Hippocampal formation (tissue), 2 donors: ENCODE results near the gene GSK3B.

Source experiments
- DNase-seq, 2 donors: peaks; one replicate each; lab custom pipeline; 2025; lab: John Stamatoyannopoulos, UW

Gene GSK3B

DNA sequence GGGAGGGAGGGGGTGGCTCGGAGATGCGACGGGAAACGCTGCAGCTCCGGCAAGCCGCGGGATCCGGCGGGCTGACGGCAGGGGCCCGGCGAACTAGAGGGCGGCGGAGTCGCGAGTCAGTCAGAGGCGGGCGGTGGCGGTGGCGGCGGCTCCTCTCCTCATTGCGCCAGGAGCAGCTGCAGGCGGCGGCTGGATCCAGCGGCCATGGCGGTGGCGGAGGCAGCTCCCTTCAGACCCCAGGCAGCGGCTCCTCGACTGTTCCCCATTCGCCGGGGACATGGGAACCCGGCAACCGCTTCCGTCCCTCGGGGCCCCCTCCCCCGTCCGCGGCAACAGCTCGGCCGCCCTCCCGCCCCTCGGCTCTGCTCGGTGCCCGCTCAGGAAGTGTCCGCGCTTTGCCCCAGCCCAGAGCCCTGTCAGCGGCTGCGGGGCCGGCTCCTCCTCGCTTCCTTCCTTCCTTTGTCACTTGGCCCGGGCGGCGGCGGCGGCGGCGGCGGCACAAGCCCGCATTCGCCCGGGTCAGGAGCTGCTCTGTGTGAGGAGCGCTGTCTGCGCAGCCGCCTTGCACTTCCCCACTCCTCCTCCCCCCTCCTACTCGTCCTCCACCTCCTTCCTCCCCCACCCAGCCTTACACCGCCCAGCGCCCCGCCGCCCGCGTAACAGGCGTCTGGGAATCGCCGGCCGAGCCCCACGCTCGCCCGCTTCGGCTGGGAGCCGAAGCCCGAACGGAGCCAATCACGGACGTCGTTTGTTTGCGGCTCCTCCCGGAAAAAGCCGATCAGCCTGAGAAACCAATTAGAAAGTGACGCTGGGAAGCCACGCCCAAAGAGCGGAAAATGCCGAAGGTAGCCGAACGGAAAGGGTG is at the start of gene GSK3B:
Gene GSK3B, minus strand, starts transcription at position 537 of the 865 bp plus-strand sequence. CDS start 1,013 bp downstream, outside the sequence.
- DNase-seq: peak; percentile 76 to 100

DNA sequence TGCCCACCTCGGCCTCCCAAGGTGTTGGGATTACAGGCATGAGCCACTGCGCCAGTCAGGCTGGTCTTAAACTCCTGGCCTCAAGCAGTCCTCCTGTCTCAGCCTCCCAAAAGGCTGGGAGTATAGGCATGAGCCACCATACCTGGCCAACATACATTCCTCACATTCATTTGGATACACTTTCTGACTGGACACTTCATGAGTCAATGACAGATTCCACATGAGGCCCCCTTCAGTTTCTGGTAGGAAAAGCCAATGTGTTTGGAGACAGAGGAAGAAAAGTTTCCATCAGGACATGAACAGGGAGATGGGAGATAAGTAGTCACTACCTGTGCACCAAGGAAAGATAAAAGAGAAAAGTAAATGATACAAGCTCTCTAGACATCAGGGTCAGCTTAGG is 49.4 kb upstream of the GSK3B start:
- no peak for DNase-seq

DNA sequence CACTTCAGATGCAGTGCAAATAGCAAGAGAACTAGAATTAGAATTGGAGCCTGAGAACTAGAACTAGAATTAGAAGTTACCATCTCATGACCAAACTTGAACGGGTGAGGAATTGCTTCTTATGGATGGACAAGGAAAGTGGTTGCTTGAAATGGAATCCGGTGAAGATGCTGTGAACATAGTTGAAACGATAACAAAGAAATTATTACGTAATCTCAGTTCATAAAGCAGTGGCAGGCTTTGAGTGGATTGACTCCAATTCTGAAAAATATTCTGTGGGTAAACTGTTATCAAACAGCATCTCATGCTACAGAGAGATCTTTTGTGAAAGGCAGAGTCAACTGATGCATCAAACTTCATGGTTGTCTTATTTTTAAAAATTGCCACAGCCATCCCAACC is 48.0 kb upstream of the GSK3B start:
- no peak for DNase-seq

DNA sequence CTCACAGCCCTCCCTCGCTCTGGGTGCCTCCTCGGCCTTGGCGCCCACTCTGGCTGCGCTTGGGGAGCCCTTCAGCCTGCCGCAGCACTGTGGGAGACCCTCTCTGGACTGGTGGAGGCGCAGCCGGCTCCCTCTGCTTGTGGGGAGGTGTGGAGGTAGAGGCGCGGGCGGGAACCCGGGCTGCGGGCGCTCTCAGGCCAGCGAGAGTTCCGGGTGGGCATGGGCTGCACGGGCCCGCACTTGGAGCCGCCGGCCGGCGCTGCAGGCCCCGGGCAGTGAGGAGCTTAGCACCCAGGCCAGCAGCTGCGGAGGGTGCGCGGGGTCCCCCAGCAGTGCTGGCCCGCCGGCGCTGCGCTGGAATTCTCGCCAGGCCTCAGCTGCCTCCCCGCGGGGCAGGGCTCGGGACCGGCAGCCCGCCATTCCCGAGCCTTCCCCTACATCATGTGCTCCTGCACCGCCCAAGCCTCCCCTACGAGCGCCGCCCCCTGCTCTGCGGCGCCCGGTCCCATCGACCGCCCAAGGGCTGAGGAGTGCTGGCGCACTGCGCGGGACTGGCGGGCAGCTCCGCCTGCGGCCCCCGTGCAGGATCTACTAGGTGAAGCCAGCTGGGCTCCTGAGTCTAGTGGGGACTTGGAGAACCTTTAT is 46.0 kb upstream of the GSK3B start:
- DNase-seq: no peak

DNA sequence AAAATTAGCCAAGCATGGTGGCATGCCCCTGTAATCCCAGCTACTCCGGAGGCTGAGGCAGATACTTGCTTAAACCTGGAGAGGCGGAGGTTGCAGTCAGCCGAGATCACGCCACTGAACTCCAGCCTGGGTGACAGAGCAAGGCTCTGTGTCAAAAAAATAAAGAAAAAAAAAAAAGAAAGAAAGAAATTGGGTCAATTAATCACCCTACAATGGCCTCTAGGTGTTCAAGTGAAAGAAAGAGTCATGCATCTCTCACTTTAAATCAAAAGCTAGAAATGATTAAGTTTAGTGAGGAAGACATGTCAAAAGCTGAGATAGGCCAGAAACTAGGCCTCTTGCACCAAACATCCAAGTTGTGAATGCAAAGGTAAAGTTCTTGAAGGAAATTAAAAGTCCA is 44.9 kb upstream of the GSK3B start:
- no peak for DNase-seq

DNA sequence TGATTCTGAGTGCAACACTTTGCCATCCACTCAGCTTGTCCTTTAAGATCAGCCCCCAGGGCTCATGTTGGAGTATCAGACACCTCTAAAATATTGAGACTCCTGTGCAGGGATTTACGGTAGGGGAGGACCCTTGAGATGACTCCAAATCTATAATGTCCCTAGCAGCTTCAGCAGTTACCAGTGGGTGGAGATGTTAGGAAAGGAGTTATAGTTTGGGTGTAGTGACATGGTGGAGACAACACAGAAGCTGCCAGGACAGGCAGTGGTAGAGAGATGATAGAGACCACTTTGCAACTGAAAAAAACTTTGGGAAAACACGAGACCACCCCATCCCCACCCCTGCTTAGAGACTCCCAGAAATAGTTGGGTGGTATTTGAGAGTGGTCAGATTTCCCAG is 43.3 kb upstream of the GSK3B start:
- DNase-seq: no peak

DNA sequence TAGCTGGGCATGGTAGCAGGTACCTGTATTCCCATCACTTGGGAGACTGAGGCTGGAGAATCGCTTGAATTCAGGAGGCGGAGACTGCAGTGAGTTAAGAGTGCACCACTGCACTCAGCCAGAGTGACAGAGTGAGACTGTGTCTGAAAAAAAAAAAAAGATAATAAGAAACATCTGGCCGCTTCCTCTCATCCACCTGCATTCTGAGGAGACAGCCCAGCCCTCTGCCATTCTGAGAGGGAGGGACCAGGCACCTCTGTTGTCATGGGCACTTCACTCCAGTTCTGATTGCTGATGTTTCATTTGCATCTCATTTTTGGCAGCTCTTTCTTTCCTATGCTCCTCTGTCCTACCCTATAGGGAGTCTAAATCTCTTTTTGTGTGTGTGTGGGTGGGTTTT is 36.4 kb upstream of the GSK3B start:
- no peak for DNase-seq

DNA sequence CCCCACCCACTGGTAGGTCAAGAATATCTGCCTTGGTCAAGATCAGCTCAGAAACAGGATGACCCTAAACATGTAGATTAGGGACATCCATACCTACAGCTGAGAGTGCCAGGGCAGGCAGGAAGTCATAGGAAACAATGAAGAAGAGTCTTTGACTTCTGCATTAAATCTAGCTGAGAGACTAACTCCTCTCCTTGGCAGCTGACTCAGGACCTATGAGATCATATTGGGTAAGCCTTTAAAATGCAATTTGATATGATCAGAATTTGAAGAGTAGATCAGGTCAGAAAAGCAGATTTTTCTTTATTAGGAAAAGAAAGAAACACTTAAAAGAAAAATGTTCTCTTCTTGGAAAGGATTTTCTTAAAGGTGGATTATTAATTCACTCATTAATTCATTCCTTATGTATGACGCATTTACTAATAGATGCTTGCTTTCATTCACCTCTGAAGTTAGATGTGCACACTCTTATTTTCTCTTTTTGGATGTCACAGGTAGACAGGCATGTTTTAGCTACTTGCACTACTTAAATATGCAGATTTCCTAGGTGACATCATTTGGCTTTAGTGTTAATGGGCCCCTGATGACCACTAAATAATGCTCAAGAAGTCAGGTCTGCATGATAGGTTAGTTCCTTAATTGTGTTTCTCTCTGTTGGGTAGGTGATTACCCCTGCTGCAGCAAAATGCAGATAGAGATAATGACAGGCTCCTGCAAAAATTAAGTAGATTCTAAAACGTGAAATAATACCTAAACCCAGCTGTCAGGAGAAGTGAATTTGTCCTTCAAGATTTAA is 35.7 kb upstream of the GSK3B start:
- DNase-seq: no peak

DNA sequence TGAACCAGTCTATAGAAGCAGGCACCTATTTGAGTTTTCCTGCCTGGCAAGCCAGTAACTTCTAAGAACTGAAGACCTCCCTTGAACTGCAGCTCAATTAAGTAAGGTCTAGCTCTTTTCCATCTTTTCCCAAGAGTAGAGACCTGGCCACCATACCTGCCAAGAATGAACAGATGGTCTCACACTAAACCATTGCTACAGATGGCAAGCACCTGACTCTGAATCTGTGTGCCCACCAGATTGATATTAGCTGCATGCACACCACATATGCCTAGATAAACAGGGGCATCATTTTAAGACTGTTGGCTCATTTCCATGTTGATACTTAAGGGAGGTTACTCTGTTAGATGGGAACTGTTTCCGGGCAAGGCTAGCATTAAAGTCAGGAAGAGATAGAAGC is 34.8 kb upstream of the GSK3B start:
- DNase-seq: no peak

DNA sequence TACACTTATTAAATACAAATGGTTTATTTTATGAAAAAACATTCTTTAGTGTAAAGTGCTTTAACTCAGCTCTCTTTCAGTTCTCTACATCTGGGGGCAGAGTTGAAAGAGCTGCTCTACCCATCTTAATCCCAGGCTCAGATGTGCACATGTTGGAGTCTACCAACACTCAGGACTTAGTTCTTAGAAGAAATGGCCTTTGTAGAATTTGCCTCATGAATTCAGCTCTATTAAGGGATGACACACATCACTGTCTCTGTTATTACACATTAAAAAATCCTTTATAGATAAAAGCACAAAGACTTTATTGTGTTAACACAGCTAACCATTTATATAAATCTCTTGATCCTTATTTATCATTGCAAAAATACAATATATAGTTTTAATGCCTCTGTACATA is 31.7 kb upstream of the GSK3B start:
- no peak for DNase-seq

DNA sequence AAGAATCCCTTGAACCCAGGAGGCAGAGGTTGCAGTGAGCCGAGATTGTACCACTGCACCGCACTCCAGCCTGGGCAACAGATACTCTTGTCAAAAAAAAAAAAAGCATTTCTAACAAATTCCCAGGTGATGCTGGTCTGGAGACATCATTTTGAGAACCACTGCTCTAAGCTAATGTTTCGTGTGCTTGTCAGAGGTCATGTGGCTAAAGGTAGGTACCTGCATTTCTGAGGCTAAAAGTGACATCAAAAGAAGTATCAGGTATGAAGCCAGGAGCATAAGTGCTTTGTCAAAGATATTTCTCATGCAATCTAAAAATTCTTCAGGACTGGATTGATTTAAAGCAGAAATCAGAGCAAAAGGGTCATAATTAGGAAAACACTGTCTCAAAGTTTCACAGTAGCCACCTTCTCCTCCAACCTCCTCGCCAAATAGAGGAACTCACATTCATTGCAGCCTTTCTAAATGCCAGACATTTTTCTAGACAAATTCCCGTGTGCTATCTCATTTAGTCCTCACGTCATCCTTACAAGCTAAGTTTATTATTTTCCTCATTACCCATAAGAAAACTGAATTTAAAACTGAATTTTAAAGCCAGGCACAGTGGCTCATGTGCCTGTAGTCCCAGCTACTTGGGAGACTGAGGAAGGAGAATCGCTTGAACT is 25.7 kb upstream of the GSK3B start:
- DNase-seq: no peak

DNA sequence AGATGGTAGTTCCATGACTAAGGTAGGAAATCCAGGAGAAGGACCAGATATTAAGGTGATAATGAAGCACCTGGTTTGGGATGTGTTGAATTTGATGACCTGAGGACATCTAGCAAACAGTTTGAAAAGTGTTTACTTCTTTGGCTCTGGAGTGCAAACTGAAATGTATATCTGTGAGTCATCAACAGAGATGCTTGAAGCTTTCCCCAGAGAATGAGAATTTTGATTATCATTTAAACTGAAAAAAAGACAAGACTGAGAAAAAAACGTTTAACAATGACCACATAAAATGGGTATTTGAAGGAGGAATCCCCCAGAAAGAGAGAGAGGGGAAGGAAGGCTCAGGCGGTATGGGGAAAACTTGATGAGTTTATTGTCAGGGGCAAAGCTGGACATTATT is 20.7 kb upstream of the GSK3B start:
- DNase-seq: no peak

DNA sequence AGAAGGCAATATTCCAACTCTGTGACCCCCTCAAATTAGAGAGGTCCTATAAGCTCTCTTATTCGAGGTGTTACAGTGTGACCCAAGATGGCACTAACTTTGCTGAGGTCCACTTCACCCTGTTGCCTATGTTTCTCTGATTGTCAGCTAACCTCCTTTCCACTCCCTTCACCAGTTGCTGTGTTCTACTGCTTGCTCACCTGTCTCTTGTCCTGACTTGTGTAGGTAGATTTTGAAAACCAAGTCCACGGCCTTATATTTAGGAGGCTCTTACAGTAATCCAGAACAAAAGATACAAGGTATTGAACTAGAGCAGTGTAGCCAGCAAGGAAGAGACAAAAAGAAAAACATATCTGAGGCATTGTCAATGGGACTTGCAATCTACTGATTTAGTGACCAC is 20.1 kb upstream of the GSK3B start:
- no peak for DNase-seq

DNA sequence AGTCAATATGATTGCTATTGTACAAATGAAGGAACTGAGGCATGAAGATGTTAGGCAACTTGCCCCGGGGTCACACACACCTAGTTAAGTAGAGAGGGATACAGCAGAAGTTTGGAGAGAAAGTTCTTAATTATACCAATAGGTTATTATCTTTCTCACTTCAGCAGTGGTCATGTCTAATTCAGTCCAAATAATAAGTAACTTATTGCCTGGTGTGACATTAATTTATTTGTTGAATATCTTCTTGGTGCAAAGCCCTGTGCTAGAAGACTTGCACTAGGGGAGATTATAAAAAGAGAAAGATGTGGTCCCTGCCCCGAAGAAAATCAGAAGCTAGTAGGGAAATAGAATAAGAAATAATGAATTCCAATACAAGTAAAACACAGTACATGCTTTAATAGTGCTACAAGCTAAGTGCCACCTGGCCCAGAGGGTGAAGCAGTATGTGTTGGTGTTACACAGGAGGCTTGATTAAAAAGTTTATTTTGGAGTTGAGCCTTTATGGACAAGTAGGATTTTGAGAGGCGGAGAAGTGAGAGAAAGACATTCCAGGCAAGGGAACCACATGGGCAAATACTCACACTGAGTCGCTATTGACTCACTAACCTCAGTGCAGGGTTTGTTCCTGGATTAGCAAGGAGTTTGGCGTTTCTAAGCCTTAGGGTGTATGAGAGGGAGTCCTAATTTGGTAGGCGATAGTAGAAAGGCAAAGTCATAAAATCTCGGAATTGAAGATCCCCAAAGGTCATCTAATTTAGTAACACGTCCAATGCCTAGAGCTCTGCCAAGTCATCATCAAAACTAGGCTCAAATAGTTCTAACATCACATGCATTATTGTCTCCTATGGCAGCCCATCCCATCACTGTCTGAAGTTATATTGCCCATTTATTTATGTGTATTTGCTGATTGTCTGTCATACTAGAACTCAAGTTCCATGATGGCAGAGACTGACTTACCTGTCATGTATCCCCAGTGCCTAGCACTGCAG is 19.2 kb upstream of the GSK3B start:
- no peak for DNase-seq

DNA sequence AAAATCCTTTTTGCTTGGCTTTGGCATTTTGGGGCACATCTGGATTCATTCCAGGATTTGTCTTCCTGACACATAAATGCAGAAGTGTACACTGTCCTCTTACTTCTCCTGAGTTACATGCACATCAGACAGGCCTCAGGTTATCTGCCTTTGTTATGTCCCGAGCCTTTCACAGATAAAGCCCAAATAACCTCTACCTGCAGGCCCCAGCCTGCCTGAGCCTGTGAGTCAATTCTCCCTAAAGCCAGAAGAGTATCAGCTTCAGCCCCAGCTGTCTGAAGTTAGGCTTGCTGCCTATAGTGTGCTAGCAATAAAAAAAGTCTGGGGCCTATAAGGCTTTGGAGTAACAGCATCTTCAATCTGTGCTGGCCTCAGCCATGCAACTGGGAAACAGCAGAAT is 17.7 kb upstream of the GSK3B start:
- no peak for DNase-seq

DNA sequence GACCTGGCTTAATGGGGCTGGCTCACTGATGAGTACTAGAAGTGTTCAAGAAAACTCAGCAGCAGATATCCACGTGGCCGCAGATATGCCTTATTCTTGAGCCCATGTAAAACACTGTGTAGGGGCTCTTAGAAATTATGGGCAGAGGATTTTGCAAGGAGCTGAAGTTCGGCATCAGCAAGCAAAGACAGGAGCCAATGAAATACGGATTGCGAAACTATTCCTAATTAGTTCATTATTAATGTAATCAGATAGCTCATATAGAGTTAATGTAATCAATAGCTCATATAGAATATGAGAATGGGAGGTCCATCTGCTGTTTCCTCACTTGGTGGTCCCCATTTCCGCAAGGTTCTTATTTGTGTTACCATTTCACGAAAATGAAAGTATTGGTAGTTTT is 9.0 kb upstream of the GSK3B start:
- DNase-seq: no peak

DNA sequence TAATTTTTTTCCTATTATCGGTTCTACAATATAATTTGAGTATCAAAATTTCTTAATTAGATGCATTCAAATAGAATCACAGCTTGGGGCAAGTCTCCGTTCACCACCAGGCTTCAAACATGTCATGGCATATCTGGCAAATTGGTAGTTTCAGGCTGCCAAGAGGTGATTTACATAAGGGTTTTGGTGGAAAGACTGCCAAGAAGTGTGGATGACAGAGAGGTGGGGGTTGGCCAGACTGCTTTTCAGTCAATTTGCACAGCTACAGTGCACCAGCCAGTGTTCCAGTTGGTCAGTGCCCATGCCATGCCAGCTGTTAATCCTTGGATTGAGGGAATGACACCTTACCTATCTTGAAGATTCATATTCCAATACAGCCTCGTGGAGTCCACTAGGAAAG is 8.4 kb upstream of the GSK3B start:
- peak in 1 of 2 donors; percentile 2 for DNase-seq

DNA sequence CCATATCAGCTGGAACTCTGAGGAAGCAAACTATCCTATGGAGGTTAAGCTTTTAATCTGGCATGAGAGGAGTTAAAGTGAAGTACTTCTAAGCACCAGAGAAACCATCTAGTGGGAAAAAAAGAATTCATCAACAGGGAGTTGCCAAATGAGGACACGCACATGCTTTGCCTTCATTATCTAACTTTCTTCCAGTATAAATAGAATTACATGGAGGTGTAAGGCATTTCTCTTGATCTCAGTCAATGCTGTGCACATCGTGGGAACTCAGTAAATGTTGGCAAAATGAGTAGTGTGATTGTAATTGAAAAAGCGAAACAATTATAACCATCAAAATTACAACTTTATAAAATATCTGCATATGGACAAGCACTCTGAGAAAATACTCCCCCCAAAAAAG is 8.0 kb upstream of the GSK3B start:
- DNase-seq: no peak

DNA sequence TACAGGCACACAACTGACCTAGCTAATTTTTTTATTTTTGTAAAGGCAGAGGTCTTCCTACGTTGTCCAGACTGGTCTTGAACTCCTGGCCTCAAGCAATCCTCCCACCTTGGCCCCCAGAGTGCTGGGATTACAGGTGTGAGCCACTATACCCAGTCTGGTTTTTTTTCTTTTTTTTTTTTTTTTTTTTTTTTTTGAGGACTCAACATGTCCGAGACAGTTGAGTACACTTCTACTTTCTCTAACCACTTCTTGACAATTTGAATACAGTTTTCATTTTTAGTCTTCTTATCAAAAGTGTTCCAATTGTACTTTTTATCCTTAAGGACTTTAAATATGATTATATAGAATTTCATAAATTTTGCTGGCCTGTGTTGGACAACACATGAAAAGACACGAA is 7.4 kb upstream of the GSK3B start:
- no peak for DNase-seq

DNA sequence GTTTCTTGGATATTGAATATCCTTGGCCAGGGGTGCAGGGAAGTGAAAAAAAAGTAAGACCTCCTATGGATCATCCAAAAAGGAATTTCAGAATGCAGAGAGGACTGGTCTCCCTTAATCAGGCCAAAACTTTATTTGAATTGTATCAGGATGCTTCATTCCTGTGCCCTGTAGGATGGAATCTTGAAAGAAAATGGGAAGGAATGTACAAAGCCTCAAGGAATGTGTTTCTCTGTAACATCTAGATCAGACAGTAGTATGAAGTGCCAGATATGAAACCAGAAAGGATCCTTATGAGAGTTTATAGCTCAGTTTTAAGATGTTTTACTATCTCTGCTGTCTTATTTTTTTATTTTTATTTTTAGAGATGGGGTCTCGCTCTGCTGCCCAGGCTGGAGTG is 6.5 kb upstream of the GSK3B start:
- no peak for DNase-seq

DNA sequence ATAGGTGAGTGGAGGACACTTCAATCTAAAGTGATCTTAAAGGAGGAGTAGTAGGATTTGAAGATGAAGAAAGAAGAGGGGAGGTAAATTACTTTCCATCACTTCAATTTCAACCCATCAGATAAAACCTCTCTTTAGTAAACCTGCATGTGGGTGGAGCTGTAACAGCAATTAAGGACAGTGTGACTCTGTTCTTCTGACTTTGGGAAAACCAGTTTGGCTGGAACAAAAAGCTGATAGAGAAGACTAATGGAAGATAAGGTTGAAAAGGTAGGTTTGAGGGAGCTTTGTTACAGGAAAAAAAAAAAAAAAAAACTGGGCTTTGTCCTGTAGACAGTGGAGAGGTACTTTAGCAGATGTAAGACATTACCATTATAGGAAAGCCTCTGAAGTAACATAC is 4.5 kb upstream of the GSK3B start:
- no peak for DNase-seq
